Urothelium cell line (cell line): ENCODE results near the gene QKI.

ENCODE experiments used
- DNase-seq: peaks from one replicate; pipeline ENCODE4 v3.0.0; 2011; ENCODE audit warnings: low spot score, mixed read lengths
- FAIRE-seq: peaks from 2 replicates; lab custom pipeline; 2011; peaks lifted over from hg19 to GRCh38; lab: Jason Lieb, UNC

Gene QKI

DNA sequence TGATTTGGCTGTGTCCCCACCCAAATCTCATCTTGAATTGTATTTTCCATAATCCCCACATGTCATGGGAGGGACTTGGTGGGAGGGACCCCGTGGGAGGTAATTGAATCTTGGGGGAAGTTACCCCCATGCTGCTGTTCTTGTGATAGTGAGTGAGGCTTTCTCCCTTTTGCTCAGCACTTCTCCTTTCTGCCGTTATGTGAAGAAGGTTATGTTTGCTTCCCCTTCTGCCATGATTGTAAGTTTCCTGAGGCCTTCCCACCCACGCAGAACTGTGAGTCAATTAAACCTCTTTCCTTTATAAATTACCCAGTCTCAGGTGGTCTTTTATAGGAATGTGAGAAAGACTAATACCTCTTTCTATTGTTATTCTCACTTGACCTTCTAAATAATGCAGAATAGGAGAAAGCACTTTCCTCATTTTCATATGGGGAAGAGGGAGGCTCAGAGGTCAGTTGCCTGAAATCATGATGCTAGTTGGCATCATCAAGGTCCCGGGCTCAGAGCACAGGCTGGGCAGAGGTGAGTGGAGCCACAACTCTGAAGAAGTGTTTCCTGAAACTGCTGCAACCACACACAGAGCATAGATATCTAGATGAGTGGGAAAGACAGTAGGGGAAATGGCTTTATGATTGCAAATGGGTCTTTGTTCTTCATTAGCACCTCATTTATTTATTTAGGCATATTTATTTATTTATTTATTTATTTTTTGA lies 191.0 kb downstream of the QKI start:
- FAIRE-seq (no peak), DNase-seq (no peak)

DNA sequence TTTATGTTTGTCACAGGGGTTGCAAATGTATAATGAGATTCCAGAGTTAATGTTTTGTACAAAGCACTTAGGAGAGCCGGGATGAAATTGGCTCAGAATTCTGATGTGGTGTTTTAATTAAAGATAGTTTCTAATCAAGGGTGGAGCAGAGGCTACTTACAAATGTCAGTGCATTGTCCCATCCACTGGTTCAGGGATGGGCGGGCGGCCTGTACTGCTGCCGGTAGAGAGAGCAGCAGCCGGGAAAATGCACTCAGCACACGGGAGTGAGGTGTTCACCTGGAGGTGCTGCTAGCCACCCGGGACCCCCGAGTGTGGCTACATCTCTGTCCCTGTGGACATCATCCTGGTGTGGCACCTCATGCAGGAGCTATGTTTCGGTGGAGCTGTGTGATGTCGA lies 193.3 kb downstream of the QKI start:
- no peak for FAIRE-seq
- no peak for DNase-seq

- FAIRE-seq = no peak
- DNase-seq = no peak
Observed at GRCh38 chr6:163608204-163608644, 193.7 kb downstream of the QKI start.

DNA sequence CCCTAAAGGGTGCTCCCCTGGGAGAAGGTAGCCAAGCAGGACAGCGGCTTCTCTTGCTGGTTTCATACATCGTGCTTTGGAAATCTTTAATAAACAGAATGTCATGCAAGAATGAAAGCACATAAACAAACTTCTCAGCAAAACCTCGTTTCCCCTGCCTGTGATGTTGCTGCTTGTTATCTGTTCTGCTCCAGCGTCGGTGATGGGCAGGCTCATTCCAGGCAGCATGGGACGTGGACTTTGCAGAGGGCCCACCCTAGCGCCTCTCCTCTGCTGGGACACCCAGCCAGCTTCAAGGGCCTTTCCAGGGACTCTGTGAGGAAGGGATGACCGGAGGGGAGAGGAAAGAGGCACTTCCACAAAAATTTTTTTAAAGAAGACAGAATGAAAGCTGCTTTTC lies 197.7 kb downstream of the QKI start:
- DNase-seq (no peak), FAIRE-seq (no peak)

GRCh38 chr6:163613025-163613424 lies 198.5 kb downstream of the QKI start:
- FAIRE-seq (no peak), DNase-seq (no peak)

DNA sequence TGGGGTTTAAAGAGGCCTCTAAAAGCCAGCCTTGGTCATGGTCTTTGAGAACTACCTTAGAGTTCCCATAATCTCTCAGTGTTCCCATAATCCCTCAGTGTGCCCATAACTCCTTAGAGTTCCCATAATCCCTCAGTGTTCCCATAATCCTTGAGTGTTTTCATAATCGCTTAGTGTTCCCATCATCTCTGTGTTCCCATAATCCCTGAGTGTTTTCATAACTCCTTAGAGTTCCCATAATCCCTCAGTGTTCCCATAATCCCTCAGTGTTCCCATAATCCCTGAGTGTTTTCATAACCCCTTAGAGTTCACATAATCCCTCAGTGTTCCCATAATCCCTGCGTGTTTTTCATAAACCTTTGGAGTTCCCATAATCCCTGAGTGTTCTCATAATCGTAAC lies 199.2 kb downstream of the QKI start:
- no peak for FAIRE-seq

GRCh38 chr6:163616452-163616851 lies 201.9 kb downstream of the QKI start:
- DNase-seq (no peak), FAIRE-seq (no peak)

More for the DNA sequence above, 199.2 kb downstream of the QKI start:
- no peak for DNase-seq

GRCh38 chr6:163617549-163617948 lies 203.0 kb downstream of the QKI start:
- no peak for FAIRE-seq

GRCh38 chr6:163620101-163620500 lies 205.6 kb downstream of the QKI start:
- FAIRE-seq (no peak), DNase-seq (no peak)

More at GRCh38 chr6:163617549-163617948, 203.0 kb downstream of the QKI start:
- DNase-seq = no peak

DNA sequence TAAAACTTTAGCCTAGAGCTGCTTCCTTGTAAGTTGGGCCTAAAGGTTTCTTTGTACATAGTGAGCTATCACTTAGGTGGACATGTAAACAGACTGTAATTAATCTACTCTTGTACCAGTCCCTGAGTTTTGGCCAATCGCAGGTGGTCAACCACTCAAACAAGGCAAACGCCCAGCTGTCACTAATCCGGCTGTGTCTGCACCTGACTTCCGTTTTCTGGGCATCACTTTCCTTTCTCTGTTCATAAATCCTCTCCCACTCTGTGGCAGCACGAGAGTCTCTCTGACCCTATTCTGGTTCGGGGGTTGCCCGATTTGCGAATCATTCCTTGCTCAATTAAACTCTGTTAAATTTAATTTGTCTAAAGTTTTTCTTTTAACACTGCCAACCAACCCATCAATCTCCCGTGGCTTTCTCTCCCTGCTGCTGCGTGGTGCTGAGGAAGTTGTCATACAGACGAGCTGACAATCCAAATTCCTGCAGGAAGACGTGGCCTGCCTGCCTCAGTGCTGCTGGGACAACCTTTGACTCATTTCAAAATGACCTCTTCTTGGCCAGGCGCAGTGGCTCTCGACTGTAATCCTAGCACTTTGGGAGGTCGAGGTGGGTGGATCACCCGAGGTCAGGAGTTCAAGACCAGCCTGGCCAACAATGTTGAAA lies 206.3 kb downstream of the QKI start:
- FAIRE-seq = no peak
- DNase-seq = no peak

DNA sequence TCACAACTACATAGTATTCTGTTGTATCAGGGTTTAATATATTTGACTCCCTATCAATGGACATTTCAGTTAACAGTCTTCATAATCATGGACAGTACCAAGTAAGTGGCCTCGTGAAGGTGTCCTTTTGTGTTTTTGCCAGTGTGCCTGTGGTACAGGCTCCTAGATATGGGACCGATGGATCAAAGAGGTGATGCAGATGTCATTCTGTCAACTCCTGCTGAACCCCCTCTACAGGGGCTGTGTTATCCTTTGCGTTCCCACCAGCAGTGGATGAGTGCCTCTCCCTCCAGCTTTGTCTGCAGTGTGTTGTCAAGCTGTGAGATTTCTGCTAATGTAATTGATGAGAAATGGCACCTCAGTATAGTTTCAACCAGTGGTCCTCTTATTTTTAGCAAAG lies 210.7 kb downstream of the QKI start:
- no peak for FAIRE-seq
- DNase-seq = no peak

DNA sequence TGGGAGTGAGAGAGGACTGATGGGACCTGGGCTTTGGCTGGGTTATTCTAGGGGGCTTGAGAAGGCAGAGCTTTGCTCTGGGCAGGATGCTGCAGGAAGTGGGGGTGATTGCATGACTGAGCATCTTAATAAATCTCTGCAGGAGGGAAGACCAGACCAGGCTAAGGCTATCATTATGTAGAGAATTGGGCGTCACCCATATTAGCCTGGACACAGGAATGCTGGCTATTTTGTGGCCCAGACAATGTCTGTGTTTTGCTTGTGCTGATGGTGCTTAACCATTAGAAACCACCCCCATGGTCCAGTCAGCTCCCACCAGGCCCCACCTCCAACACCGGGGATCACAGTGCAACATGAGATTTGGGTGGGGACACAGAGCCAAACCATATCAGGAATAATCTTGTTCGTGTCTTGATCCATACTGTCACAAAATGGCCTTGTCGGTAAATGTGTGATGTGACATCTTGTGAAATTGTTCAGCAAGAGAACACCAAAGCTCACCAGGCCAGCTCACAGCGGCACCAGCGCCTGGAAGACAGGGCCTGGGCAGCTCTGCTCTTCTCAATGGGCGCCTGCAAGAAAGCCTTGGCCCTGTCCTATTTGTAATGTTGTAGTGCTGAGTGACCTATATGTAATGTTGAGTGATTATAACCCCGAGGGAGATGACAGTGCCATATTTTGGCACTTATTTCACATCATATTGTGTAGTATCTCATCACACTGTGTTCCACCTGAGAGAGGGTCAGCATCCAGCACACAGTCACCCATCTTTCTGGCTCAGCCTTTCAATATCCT lies 211.8 kb downstream of the QKI start:
- FAIRE-seq = no peak
- no peak for DNase-seq

- no peak for DNase-seq
- no peak for FAIRE-seq
Observed at GRCh38 chr6:163627274-163628062, 212.9 kb downstream of the QKI start.
